Keratinocyte (primary cell): ENCODE results near the gene NUDT3. TPM values are rescaled to one million over a fixed set of nuclear protein-coding genes. Genes with fewer than 3 reads are reported as not detected.
A peak's percentile ranks its signal among the peaks of the same experiment; 100 is the strongest.

Experiments used
- DNase-seq: peaks from one replicate; pipeline ENCODE4 v3.0.0-alpha.2; 2011; ENCODE audit warnings: low read depth, missing footprints, low spot score
- FAIRE-seq: peaks from 2 replicates; lab custom pipeline; 2011; peaks lifted over from hg19 to GRCh38; lab: Jason Lieb, UNC
- H2AFZ ChIP-seq: 2 replicates; pipeline ENCODE4 v1.6.0; 2012; ENCODE audit warnings: low read length, control low read depth, inconsistent platforms; ENCODE audit not compliant: control insufficient read depth
- H3K27ac ChIP-seq: 2 replicates; pipeline ENCODE4 v1.5.1; 2011; ENCODE audit warnings: low read length; ENCODE audit not compliant: control insufficient read depth, insufficient read depth
- H3K27me3 ChIP-seq: 3 replicates; pipeline ENCODE4 v1.6.0; 2011; ENCODE audit warnings: low read length; ENCODE audit not compliant: control insufficient read depth, insufficient read depth; ENCODE audit errors: extremely low read depth
- H3K36me3 ChIP-seq, 2 experiments: 2 replicates in 1 of 2; 3 replicates in 1 of 2; pipeline ENCODE4 v1.5.1; 2011; ENCODE audit warnings: low read length in 2 of 2, mild to moderate bottlenecking in 1 of 2; ENCODE audit not compliant: control insufficient read depth in 2 of 2, insufficient read depth in 2 of 2; ENCODE audit errors: extremely low read depth in 1 of 2
- H3K4me1 ChIP-seq: 3 replicates; pipeline ENCODE4 v1.5.1; 2011; ENCODE audit warnings: low read length; ENCODE audit not compliant: control insufficient read depth, insufficient read depth; ENCODE audit errors: extremely low read depth
- H3K4me2 ChIP-seq: 3 replicates; pipeline ENCODE4 v1.6.0; 2011; ENCODE audit warnings: low read depth, low read length; ENCODE audit not compliant: control insufficient read depth, insufficient read depth; ENCODE audit errors: extremely low read depth
- H3K4me3 ChIP-seq, 3 experiments: fragments of 200-600 bp in 1 of 3; sonication (generic) in 1 of 3; 2 replicates in 2 of 3; 3 replicates in 1 of 3; pipeline ENCODE4 v1.5.1; 2011 to 2016; ENCODE audit warnings: low read length in 3 of 3, mild to moderate bottlenecking in 3 of 3, control low read depth in 2 of 3, inconsistent platforms in 1 of 3, low read depth in 1 of 3, mixed read lengths in 1 of 3, mixed run types in 1 of 3, moderate library complexity in 1 of 3; ENCODE audit not compliant: control insufficient read depth in 2 of 3, insufficient read depth in 2 of 3; ENCODE audit errors: extremely low read depth in 1 of 3
- H3K79me2 ChIP-seq: 2 replicates; pipeline ENCODE4 v1.6.0; 2012; ENCODE audit warnings: low read length; ENCODE audit not compliant: control insufficient read depth, insufficient read depth
- H3K9ac ChIP-seq: 3 replicates; pipeline ENCODE4 v1.6.0; 2011; ENCODE audit warnings: low read length; ENCODE audit not compliant: control insufficient read depth, insufficient read depth; ENCODE audit errors: extremely low read depth
- H3K9me1 ChIP-seq: 3 replicates; pipeline ENCODE4 v1.6.0; 2011; ENCODE audit warnings: low read length; ENCODE audit not compliant: control insufficient read depth, insufficient read depth; ENCODE audit errors: extremely low read depth
- H3K9me3 ChIP-seq: 2 replicates; pipeline ENCODE4 v1.5.1; 2012; ENCODE audit warnings: low read depth, low read length; ENCODE audit not compliant: control insufficient read depth
- H4K20me1 ChIP-seq: 3 replicates; pipeline ENCODE4 v1.6.0; 2011; ENCODE audit warnings: low read length; ENCODE audit not compliant: control insufficient read depth, insufficient read depth; ENCODE audit errors: extremely low read depth
- CTCF ChIP-seq, 3 experiments: IDR thresholded peaks in 1 of 3; conservative IDR thresholded peaks in 1 of 3; optimal IDR thresholded peaks in 1 of 3; 2 replicates in 2 of 3; 3 replicates in 1 of 3; pipeline versions ENCODE3 to v1.5.1; 2011; ENCODE audit warnings: low read length in 3 of 3, mild to moderate bottlenecking in 3 of 3, moderate library complexity in 2 of 3, control low read depth in 1 of 3, inconsistent platforms in 1 of 3; ENCODE audit not compliant: insufficient read depth in 2 of 3; ENCODE audit errors: extremely low read depth in 1 of 3
- EZH2 ChIP-seq: IDR thresholded peaks from one replicate; pipeline ENCODE4 v1.6.1; 2012; ENCODE audit warnings: inconsistent platforms, mild to moderate bottlenecking, low read length, moderate library complexity
- dilution Hi-C: fragments of 300-500 bp; cut with MboI; formaldehyde crosslinking; loops from one replicate; pipeline ENCODE4 v1.7.0; 2020; ENCODE audit warnings: low sequenced_read_pairs; ENCODE audit not compliant: extremely low pct_ligation_motif_present
- polyA plus RNA-seq, 5 experiments: library from polyadenylated mRNA; depleted of rRNA in 3 of 5; stranded (reverse) in 3 of 5; stranded (forward) in 1 of 5; unstranded in 1 of 5; fragments of >200 nt; gene quantifications; 1 replicate in 1 of 5; 2 replicates in 3 of 5; 3 replicates in 1 of 5; pipeline versions ENCODE4 v1.2.1 to v1.2.3, GENCODE V29; 2011 to 2012; ENCODE audit warnings: missing spikeins in 2 of 5, low read depth in 1 of 5, low replicate concordance in 1 of 5

The NUDT3 gene
- polyA plus RNA-seq, 1 donor (not counting 4 experiments of a cell fraction or from before 2014, with no cell fraction given) = 16.5 TPM

- dilution Hi-C loops = no loop called here
- no peak overlapping the region for H2AFZ ChIP-seq
- H3K9me3 ChIP-seq = no peaks in the 10 kb centered on the region
- peaks cover 61% of the 10 kb centered on the region for H3K4me1 ChIP-seq
- H3K9me1 ChIP-seq = peaks cover 10% of the 10 kb centered on the region
- peak overlapping the region; percentile 81 for H3K27ac ChIP-seq
- H3K9ac ChIP-seq = peak overlapping the region; percentile 88
- H3K4me3 ChIP-seq = peak overlapping the region; percentile 82 to 94 (median 90)
- peaks cover 12% of the 10 kb centered on the region for H4K20me1 ChIP-seq
- H3K36me3 ChIP-seq = peaks cover 22 to 40% of the 10 kb centered on the region in 2 experiments
- peaks cover 37% of the 10 kb centered on the region for H3K79me2 ChIP-seq
- no peak for TF ChIP-seq EZH2
- no peak for TF ChIP-seq CTCF (optimal IDR thresholded peaks at IDR 0.05 in 1 of 3, IDR thresholded peaks at IDR 0.05 in 1 of 3, conservative IDR thresholded peaks at IDR 0.05 in 1 of 3; ENCODE audit: extremely low read depth in 1 of 3, insufficient read depth in 2 of 3, low read length in 3 of 3)
- DNase-seq (no peak), FAIRE-seq (no peak)
- no peaks in the 10 kb centered on the region for H3K27me3 ChIP-seq
- peak overlapping the region; percentile 97 for H3K4me2 ChIP-seq
Measured at GRCh38 chr6:34238585-34239499, 153.6 kb downstream of the NUDT3 start.

DNA sequence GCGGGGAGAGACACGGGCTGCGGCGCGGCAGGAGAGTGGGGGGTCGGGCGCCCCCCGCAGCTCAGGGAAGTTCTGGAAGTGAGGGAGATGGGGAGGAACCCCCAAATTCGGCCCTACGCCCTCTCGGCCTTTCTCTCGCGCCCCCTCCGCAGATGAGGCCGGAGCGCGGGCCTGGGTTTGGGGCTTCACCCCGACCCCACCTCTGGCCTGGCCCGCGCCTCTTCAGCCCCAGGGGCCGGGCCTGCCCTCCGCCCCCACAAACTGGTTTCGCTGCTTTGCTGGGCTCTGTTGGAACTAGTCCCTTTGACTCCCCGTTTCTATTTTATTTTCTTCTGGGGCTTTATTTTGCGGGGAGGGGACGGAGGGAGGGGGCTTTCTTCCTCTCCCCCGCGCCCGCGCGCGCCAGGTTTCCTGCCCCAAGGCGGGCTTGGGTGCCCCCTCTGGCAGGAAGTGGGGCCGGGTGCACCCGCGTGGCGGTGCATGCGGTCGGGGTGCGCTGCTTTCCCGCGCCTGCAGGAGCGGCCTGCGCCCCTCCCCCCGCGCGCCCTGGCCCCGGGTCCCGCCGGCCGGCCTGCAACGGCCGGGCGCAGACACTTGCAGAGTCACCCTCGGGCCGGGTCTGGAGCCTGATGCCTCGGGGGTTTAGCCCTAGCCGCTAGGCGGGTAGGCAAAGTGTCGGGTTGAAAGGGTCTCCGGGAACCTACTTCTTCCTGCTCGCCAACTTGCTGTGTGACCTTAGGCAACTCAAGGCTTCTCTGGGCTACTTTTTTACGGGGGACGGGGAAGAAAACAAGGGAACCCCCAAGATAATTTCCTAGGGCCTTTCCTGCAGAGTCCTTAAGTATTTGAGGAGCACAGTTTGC is 154.5 kb downstream of the NUDT3 start:
- Histone ChIP-seq H3K9me3 (no peaks in the 10 kb centered on the region), H3K36me3 (peaks cover 16 to 36% of the 10 kb centered on the region in 2 experiments), H3K9ac (peak overlapping the region; percentile 88), H2AFZ (no peak overlapping the region), H3K4me2 (peak overlapping the region; percentile 97), H3K4me3 (peak overlapping the region; percentile 82 to 94 (median 90)), H3K4me1 (peaks cover 52% of the 10 kb centered on the region), H3K27ac (peak overlapping the region; percentile 81), H3K27me3 (no peaks in the 10 kb centered on the region), H4K20me1 (peaks cover 12% of the 10 kb centered on the region), H3K9me1 (peaks cover 10% of the 10 kb centered on the region), H3K79me2 (peaks cover 37% of the 10 kb centered on the region)
- DNase-seq (no peak), FAIRE-seq (no peak)
- dilution Hi-C loops = no loop called here
- no peak for TF ChIP-seq CTCF (optimal IDR thresholded peaks at IDR 0.05 in 1 of 3, IDR thresholded peaks at IDR 0.05 in 1 of 3, conservative IDR thresholded peaks at IDR 0.05 in 1 of 3; ENCODE audit: extremely low read depth in 1 of 3, insufficient read depth in 2 of 3, low read length in 3 of 3)
- TF ChIP-seq EZH2 = no peak
